ENCODE data around the gene SORL1.

The SORL1 gene

DNA sequence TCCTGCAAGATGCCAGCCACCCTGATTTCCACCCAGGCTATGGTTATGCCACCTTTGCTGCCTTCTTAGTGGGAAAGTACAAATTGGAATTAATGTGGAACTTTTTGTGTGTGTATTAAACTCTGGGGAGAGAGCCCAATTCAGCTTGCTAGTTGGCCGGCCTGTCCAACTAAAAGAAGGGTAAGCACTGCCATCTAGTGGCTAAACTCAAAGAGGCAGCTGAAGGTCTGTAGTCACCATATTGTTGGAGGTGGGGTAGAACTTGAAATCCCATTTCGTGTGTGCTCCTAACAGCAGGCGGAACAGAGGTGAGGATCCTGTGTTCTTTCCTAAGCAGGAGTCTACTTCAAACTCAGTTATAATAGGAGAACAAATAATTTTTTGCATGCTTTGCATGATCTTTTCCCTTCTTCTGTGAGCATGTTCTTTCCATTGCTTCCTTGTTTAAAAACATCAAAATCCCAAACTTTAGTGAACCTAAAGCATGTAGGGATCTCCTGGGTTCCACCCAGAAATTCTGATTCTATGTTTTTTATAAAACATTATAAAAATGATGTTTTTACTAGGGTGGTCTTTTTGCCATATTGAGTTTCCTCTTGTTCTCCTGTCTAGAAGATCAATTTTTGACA, 139.4 kb downstream of the SORL1 start:
- DNase-seq, result no peak

DNA sequence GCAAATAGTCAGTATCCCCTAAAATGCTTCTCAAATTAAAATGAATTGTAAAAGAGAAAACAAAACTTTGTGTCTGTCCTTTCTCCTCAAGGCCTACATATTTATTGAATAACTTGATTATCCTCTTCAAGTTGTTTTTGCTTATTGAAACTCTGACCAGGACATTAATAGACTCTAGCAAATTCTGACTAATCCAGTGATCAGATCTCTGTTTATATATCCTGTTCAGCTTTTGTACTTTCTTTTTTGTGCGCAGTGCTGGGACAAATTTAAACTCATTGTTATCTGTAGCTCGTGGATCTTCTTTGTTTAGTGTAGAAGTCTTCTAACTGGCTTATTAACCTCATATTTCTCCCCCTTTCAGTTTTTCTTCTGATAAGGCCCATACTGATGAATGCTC, 140.6 kb downstream of the SORL1 start:
- no peak for DNase-seq

GRCh38 chr11:121595717-121596161, 143.6 kb downstream of the SORL1 start:
- no peak for DNase-seq

- DNase-seq, result no peak
Observed at GRCh38 chr11:121596195-121597155, 144.4 kb downstream of the SORL1 start.

- no peak for DNase-seq
Observed at GRCh38 chr11:121603316-121603715, 151.2 kb downstream of the SORL1 start.

- no peak for DNase-seq
Observed at GRCh38 chr11:121604152-121604551, 152.0 kb downstream of the SORL1 start.

- no peak for DNase-seq
Observed at GRCh38 chr11:121606354-121606753, 154.2 kb downstream of the SORL1 start.

DNA sequence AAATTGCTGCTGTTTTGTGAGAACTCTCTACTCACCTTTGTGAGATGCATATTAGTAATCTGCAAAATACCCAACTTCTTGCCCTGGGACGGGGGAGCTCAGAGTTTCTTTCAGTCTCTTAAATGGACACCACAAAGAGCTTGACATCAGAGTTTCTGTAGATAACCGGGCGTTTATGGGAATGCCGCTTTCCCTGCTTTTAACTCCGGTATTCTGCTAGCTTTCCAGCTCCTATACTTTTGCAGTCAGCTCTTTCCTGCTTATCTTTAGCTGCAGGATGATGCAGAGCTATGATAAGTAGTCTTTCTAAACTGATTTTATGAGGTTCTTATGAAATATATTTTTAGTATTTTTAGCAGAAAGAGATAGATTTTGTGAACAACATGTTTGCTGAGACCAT, 155.2 kb downstream of the SORL1 start:
- DNase-seq, result no peak

- DNase-seq, result no peak
Observed at GRCh38 chr11:121608545-121609098, 156.5 kb downstream of the SORL1 start.

GRCh38 chr11:121610706-121611105, 158.6 kb downstream of the SORL1 start:
- DNase-seq, result no peak

DNA sequence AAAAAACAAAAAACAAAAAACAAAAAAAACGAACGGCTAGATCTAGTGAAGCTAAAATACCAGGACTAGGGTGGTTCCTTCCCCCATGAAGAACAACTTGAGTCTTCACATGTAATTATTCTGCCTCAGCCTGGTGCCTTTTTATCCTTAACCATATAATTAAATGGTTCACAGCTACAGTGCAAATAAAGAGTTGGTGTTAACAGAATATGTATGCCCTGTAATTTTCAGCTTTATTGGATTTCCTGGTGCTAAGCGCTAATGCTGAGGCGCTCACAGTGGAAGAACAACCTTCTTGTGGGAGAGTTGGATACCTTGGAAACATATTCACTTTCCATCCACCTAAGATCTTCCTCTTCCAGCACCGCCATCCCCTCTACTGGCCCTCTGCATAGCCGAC, 159.1 kb downstream of the SORL1 start:
- no peak for DNase-seq

DNA sequence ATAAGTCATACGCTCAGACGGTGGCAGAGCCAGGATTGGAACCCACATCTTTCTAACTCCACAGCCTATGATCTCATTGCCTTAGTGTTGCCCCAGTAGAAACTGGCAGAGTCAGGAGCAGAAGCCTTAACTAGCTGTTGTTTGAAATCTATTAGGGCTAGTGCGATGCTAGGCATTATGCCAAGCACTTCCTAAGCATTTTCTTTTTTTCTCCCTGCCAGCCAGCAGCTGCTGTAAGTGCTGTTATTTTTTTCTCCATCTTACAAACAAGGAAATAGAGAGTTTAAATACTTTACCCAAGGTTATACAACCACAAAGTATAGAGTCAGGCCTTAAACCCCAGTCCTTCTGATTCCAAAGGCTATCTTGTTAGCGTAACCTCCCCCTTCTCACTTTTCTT, 161.6 kb downstream of the SORL1 start:
- DNase-seq, result no peak

GRCh38 chr11:121614636-121615240, 162.6 kb downstream of the SORL1 start:
- no peak for DNase-seq

DNA sequence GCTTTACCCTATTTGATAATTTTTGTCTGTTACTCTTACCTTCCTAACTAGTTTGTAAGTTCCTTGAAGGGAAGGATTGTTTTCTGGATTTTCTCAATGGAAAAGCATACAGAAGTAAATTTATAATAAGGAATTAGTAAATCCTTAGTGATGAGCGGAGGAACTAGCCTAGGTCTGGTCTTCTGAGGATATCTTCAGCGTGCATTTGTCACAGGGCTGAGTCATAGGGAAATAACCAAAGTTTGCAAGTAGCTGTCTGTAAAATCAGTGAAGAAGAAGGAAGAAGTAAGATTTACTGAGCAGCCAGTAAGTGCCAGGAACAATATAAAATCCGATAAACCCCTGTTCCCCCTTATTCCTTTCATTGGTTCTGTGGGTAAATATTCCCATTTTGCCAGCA, 163.4 kb downstream of the SORL1 start:
- DNase-seq, result no peak

DNA sequence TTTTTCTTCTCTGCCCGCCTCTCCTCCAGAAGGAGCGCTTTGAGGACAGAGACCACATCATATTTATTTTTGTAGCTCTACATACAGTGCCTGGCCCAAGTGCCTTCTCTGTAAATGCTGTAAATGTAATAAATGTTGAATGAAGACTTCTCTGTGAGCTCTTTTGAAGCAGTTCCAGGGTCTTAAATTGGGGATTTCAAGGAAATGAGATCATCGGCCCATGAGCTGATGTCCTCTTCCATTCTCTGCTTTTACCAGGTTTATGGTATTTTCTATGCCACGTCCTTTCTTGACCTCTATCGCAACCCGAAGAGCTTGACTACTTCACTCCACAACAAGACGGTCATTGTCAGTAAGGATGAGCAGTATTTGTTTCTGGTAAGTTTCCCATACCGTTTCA, 166.4 kb downstream of the SORL1 start:
- DNase-seq, result no peak

- no peak for DNase-seq
Observed at GRCh38 chr11:121625777-121626506, 173.8 kb downstream of the SORL1 start.

- DNase-seq, result no peak
Observed at GRCh38 chr11:121626507-121626875, 174.4 kb downstream of the SORL1 start.

DNA sequence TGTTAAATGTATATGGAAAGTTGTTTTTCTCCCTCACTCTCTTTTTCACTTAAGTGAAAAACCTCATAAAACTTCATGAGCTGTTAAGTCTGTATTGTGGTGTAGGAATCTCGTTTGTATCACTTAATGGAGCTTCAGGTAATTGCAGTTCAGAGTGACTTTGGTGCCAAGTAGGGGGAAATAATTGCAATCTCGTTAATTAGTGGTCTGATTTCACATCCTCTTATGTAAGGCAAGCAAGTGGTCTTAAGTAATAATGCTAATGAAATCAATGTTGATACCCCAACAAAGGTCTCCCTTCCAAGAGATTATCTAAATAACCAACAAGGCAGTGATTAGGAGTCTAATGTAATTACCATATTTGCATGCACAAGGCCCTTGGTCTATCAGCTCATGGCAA, 174.9 kb downstream of the SORL1 start:
- DNase-seq, result no peak

DNA sequence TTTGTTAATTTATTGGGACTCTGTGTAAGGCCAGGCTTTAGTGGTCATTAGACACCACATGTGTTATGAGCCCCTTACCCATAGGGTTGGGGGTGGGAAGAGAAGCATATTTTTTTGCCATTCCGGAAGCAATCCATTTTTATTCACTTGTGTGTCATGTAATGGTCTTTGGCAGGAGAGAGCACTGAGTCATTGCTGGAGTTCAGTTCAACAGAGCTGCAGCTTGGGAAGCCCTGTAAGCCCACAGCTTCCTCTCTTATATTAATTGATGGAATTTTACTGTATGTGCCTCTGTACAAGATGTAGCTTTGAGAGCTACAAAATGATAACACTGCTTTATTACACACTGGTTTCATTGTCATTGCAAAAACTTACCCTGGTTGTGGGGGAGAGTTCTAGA, 177.9 kb downstream of the SORL1 start:
- DNase-seq, result no peak

DNA sequence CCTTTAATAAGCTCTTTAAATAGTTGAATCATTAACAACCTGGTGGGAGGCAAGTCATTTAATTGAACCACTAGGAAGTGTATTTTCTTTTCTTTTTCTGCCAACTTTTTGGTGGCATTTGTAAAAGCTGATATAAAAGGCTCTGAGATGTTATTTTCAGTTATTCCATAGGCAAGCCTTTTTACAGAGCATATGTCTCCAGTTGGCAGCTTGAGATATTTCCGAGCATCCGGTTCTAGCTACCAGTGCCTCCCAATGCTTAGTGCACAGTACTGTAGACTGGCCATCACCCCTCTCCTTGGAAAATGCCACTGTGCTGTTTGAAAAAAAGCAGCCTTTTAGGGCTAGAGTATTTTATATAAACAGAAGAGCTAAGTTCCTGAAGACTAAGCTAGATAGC, 179.3 kb downstream of the SORL1 start:
- no peak for DNase-seq

DNA sequence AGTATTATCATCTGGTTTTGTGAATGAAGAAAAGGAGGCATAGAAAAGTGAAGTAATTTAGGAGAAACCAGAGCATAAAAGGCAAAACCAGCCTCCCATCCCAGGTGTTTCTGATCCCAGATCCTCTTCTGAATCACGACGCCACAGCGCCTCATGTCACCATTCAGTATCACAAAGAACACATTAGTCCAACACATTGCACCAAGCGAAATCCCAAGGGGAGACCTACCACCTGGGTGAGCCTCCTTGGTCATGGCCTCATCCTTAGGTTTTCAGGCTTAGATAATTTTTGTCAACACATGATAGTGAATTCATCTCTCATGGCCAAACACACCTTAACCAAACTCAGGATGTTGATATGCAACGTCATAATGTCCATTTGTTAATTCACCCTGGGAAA, 182.2 kb downstream of the SORL1 start:
- DNase-seq, result no peak

- DNase-seq, result no peak
Observed at GRCh38 chr11:121634889-121635288, 182.8 kb downstream of the SORL1 start.
